Cerebellar cortex (tissue), 1 donor: ENCODE measurements around the gene ERICH2.
A peak's percentile ranks its signal among the peaks of the same experiment; 100 is the strongest.
"Not testable (repeated sequence)": the region's sequence is repeated elsewhere in the genome, so short reads cannot be mapped to it uniquely, and the experiment has no call there.

Experiments used
- DNase-seq: peaks from one replicate; pipeline ENCODE4 v3.0.0-alpha.2; 2015; ENCODE audit warnings: low spot score

Gene ERICH2

GRCh38 chr2:170770008-170770605 is at the start of gene ERICH2:
Gene ERICH2, plus strand, starts transcription at chr2:170770378. Its CDS starts 304 bp downstream, at chr2:170770682.
- peak; percentile 49 for DNase-seq

GRCh38 chr2:170721678-170722077 is 48.5 kb upstream of the ERICH2 start:
- no peak for DNase-seq

GRCh38 chr2:170722301-170722700 is 47.9 kb upstream of the ERICH2 start:
- DNase-seq = no peak

- no peak for DNase-seq
Measured at GRCh38 chr2:170723446-170723958, 46.7 kb upstream of the ERICH2 start.

- DNase-seq = no peak
Measured at GRCh38 chr2:170733798-170734600, 36.2 kb upstream of the ERICH2 start.

GRCh38 chr2:170734601-170735000 is 35.6 kb upstream of the ERICH2 start:
- not testable (repeated sequence) for DNase-seq

GRCh38 chr2:170736628-170737027 is 33.5 kb upstream of the ERICH2 start:
- DNase-seq = no peak

GRCh38 chr2:170737406-170737805 is 32.8 kb upstream of the ERICH2 start:
- no peak for DNase-seq

- DNase-seq = no peak
Measured at GRCh38 chr2:170737821-170738220, 32.4 kb upstream of the ERICH2 start.

- no peak for DNase-seq
Measured at GRCh38 chr2:170739048-170739447, 31.1 kb upstream of the ERICH2 start.

- no peak for DNase-seq
Measured at GRCh38 chr2:170739507-170740046, 30.6 kb upstream of the ERICH2 start.

GRCh38 chr2:170740660-170741059 is 29.5 kb upstream of the ERICH2 start:
- no peak for DNase-seq

- no peak for DNase-seq
Measured at GRCh38 chr2:170742000-170742399, 28.2 kb upstream of the ERICH2 start.

GRCh38 chr2:170742896-170743529 is 27.2 kb upstream of the ERICH2 start:
- DNase-seq = no peak

- no peak for DNase-seq
Measured at GRCh38 chr2:170743530-170744239, 26.5 kb upstream of the ERICH2 start.

- DNase-seq = no peak
Measured at GRCh38 chr2:170744248-170745002, 25.8 kb upstream of the ERICH2 start.

GRCh38 chr2:170745305-170745704 is 24.9 kb upstream of the ERICH2 start:
- no peak for DNase-seq

- DNase-seq = no peak
Measured at GRCh38 chr2:170747921-170748320, 22.3 kb upstream of the ERICH2 start.

- not testable (repeated sequence) for DNase-seq
Measured at GRCh38 chr2:170751555-170751954, 18.6 kb upstream of the ERICH2 start.

- no peak for DNase-seq
Measured at GRCh38 chr2:170761572-170761971, 8.6 kb upstream of the ERICH2 start.

- no peak for DNase-seq
Measured at GRCh38 chr2:170762760-170763159, 7.4 kb upstream of the ERICH2 start.
